ENCODE results near the gene PDE6B.
A peak's percentile ranks its signal among the peaks of the same experiment; 100 is the strongest.

Gene PDE6B

GRCh38 chr4:712916-713632 lies 87.7 kb downstream of the PDE6B start:
- Histone ChIP-seq H3K4me1 (peaks cover 44% of the 10 kb centered on the region), H3K4me2 (peak overlapping the region; percentile 3; the same call in 1 of the 2 replicates), H3K36me3 (peaks cover 76% of the 10 kb centered on the region), H3K4me3 (no peak overlapping the region), H3K27ac (no peak overlapping the region), H3K9me3 (peaks cover 12% of the 10 kb centered on the region), H3K9ac (no peak overlapping the region), H4K20me1 (peaks cover 100% of the 10 kb centered on the region), H3K27me3 (no peaks in the 10 kb centered on the region)
- no peak for TF ChIP-seq Cebpa-rat (IDR thresholded peaks at IDR 0.05)

GRCh38 chr4:714087-714486 lies 88.7 kb downstream of the PDE6B start:
- Histone ChIP-seq H3K4me2 (no peak overlapping the region), H4K20me1 (peaks cover 100% of the 10 kb centered on the region), H3K4me1 (peaks cover 39% of the 10 kb centered on the region), H3K27ac (no peak overlapping the region), H3K27me3 (no peaks in the 10 kb centered on the region), H3K9me3 (peaks cover 12% of the 10 kb centered on the region), H3K9ac (no peak overlapping the region), H3K36me3 (peaks cover 76% of the 10 kb centered on the region), H3K4me3 (no peak overlapping the region)
- TF ChIP-seq Cebpa-rat (IDR thresholded peaks at IDR 0.05) = no peak

GRCh38 chr4:717601-718320 lies 92.4 kb downstream of the PDE6B start:
- Histone ChIP-seq H3K9ac (no peak overlapping the region), H4K20me1 (peaks cover 100% of the 10 kb centered on the region), H3K4me1 (peaks cover 26% of the 10 kb centered on the region), H3K27me3 (no peaks in the 10 kb centered on the region), H3K9me3 (peaks cover 4% of the 10 kb centered on the region; the same call in 1 of the 2 replicates), H3K36me3 (peaks cover 89% of the 10 kb centered on the region), H3K27ac (peak overlapping the region; percentile 26; the same call in 1 of the 2 replicates), H3K4me2 (peak overlapping the region; percentile 4), H3K4me3 (no peak overlapping the region)
- no peak for TF ChIP-seq Cebpa-rat (IDR thresholded peaks at IDR 0.05)

- peaks cover 89% of the 10 kb centered on the region for H3K36me3 ChIP-seq
- TF ChIP-seq Cebpa-rat (IDR thresholded peaks at IDR 0.05) = no peak
- no peak overlapping the region for H3K9ac ChIP-seq
- H4K20me1 ChIP-seq = peaks cover 100% of the 10 kb centered on the region
- no peak overlapping the region for H3K4me3 ChIP-seq
- H3K27ac ChIP-seq = no peak overlapping the region
- H3K4me2 ChIP-seq = no peak overlapping the region
- no peaks in the 10 kb centered on the region for H3K27me3 ChIP-seq
- H3K4me1 ChIP-seq = peaks cover 20% of the 10 kb centered on the region
- peaks cover 4% of the 10 kb centered on the region; the same call in 1 of the 2 replicates for H3K9me3 ChIP-seq
Measured at GRCh38 chr4:718460-718859, 93.1 kb downstream of the PDE6B start.
